HL-60 (cell line): ENCODE results near the gene SOX21.

Experiments
- CTCF ChIP-seq: IDR thresholded peaks from one replicate; pipeline ENCODE4 v1.5.1; 2011; ENCODE audit warnings: low read length, control low read depth, inconsistent platforms; ENCODE audit not compliant: insufficient read depth
- POLR2AphosphoS5 ChIP-seq: IDR thresholded peaks from 2 replicates; pipeline ENCODE4 v1.6.1; 2012; ENCODE audit warnings: low read depth
- SPI1 ChIP-seq: IDR thresholded peaks from 2 replicates; pipeline ENCODE4 v1.6.1; 2012; ENCODE audit warnings: low read depth, mild to moderate bottlenecking, borderline replicate concordance

- no peak for TF ChIP-seq CTCF
- TF ChIP-seq POLR2AphosphoS5, result no peak
- TF ChIP-seq SPI1, result no peak
Measured at GRCh38 chr13:94749162-94749561, 36.8 kb upstream of the SOX21 start.
